GM18861 (cell line): ENCODE data around the gene STEAP3.
A peak's percentile ranks its signal among the peaks of the same experiment; 100 is the strongest.

Experiments used
- ATAC-seq: cut with Tn5 transposase; IDR thresholded peaks from one replicate; pipeline ENCODE4 v1.9.1; 2021; ENCODE audit not compliant: unreplicated experiment

STEAP3 gene

GRCh38 chr2:119225105-119225865, 1.7 kb downstream of the STEAP3 start:
- ATAC-seq = peak; percentile 27

- ATAC-seq = no peak
Observed at GRCh38 chr2:119225926-119226325, 2.3 kb downstream of the STEAP3 start.

DNA sequence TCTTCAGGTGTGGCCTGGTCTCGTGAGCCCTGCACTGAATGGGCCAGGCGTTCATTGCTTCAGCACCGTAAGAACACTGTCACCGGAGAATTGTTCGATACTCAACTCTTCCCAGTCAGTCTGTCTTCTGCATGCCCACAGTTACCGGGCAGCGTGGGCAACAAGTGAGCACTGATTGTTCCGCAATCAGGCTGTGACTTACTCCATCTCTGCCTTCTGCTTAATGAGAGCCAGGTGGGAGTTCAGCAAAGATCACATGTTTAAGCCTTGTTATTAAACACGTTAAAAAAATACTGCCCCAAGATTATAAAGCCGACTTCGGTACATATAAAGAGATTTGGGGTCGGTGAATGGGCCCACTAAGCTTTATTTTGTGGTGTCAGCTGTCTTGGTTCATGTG, 3.7 kb downstream of the STEAP3 start:
- ATAC-seq = no peak

DNA sequence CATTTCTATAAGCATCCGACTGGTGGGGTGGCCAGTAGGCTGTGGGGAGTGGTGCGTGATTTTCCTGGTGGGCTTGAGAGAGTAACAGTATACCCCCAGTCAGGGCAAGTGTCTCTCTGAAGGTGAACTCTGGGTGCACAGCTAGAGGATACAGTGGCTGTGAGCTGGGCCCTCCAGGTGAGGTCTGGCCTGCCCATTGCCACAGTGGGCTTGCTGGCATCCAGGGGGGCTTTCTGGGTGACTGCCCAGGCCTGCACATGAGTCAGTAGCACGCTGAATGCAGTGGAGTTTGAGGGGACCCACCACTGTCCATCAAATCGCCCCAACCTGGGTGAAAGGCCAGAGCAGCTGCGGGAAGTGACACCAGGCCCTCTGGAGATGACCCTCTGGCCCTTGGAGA, 4.5 kb downstream of the STEAP3 start:
- ATAC-seq = no peak

GRCh38 chr2:119228964-119229363, 5.3 kb downstream of the STEAP3 start:
- ATAC-seq = no peak

DNA sequence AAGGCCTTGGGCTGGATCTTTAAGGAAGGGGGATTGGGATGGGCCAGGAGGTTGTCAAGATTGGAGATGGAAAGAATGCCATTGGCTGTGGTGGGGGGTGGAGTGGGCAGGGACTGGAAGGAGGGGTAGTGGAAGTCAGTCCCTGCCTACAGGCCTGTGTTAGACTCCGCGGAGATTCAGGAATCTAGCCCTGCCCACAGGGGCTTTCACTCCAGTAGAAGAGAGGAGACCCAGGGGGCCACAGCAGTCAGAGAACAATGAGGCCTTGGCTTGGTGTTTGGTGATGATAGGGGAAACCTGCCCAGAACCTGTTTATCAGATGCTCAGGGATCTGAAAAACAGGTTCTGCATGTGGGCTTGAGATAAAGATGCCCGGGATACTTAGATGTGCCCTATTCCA, 6.1 kb downstream of the STEAP3 start:
- no peak for ATAC-seq

GRCh38 chr2:119230219-119231185, 6.9 kb downstream of the STEAP3 start:
- no peak for ATAC-seq

GRCh38 chr2:119231975-119232665, 8.5 kb downstream of the STEAP3 start:
- no peak for ATAC-seq

GRCh38 chr2:119232666-119232993, 9.0 kb downstream of the STEAP3 start:
- no peak for ATAC-seq

GRCh38 chr2:119233326-119234020, 9.8 kb downstream of the STEAP3 start:
- peak; percentile 62 for ATAC-seq

GRCh38 chr2:119234021-119235019, 10.7 kb downstream of the STEAP3 start:
- no peak for ATAC-seq

DNA sequence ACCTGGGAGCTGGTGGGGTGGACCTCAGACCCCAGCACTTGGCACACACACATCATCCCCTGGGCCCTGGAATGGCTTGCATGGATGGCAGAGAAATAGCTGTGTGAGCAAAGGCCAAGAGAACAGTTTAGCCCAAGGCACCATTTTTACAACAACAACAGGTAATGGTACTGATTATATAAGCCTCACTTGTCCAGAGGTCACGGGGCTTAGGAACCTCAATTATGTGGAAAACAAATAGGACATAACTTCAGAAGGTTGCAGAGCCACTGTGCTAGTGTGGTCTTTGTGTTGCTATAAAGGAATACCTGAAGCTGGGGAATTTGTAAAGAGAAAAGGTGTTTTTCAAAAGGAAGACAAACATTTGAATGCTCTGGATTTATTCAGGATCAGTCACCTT, 13.2 kb downstream of the STEAP3 start:
- no peak for ATAC-seq

GRCh38 chr2:119240311-119241204, 16.9 kb downstream of the STEAP3 start:
- ATAC-seq = no peak

DNA sequence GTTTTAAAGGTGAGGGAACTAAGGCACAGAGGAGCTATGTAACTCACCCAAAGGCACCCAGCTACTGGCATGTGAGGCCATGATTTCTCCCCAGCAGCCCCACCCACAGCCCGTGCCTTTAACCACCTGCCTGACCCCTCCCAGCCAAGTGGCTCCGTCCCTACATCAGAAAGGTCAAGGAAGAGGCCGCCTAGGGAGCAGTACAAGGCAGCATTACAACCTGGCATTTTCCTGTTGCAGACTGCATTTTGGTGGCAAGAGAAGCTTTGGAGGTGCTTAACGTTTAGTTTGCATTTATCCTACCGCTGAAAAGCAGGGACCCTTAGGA, 17.5 kb downstream of the STEAP3 start:
- no peak for ATAC-seq

DNA sequence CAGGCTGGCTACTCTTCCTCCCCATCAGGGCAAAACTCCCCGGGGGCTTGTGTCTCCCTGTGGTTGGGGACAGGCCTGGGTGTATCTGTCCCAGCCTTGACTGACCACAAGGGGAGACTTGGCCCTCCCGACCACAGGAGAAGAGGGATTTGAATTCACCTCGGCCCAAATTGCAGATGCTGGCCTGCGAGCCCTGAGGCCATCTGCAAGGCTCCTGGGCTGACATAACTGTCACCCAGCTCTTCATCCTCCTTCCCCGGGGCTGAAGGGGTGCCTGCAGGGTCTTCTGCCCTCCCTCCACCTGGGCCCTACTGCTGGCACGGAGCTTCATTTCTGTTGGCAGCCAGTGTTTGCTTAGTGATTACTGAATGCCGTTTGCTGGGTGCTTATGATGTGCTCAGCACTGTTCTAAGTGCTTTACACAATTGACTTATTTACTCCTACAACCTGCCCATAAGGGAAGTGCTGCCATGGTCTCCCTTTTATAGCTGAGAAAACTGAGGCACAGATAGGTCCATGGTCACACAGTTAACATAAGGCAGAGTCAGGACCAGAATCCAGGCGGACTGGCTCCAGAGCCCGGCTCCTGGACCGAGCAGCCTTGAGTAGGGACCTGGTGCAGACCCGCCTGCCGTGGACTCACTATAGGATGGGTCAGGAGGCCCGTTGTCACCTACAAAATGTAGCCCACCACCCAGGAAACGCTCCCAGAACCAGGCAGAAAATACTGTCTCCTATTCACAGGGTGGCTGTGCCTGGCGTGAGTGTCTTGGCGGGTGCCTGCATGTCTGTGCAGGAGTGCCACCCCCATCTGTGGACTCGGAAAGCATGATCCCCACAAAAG, 18.9 kb downstream of the STEAP3 start:
- ATAC-seq = no peak

DNA sequence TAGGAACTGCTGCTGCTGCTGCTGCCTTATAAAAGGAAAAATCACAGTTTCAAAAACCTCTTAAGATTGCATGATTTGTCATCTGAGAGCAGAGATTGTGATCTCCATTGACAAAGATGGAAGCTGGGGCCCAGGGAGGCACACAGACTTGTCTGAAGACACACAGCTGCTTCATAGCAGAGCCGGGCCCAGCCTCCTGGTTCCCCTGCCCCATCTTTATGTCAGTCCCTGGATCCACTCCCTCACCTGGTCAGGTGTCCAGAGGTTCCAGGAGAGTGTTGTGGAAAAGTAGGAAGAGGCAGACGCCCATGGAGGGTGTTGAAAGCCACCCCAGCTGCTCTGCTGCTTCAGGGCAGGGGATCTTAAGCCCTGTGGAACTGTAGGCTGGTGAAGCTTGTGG, 20.0 kb downstream of the STEAP3 start:
- ATAC-seq = no peak

DNA sequence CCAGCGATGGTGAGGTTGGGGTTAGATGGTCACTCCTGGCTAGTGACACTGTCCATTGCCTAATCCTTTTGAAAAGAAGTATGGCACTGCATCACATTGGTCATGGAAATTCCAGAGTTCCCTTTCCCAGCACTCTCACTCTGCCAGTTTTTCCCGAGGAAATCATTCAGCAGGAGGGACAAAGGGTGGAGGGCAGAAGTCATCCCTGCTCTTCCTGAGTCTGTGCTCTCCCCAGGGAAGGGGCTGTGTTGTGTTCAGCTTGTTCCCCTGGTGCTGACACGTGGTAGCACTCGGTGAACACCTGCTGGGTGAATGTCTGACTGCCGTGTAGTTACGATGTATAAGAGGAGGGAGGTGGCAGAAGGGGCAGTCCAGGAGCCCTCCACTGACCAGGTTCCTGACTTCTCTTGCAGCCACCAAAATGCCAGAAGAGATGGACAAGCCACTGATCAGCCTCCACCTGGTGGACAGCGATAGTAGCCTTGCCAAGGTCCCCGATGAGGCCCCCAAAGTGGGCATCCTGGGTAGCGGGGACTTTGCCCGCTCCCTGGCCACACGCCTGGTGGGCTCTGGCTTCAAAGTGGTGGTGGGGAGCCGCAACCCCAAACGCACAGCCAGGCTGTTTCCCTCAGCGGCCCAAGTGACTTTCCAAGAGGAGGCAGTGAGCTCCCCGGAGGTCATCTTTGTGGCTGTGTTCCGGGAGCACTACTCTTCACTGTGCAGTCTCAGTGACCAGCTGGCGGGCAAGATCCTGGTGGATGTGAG, 21.6 kb downstream of the STEAP3 start:
- ATAC-seq = no peak
